GM12878 (cell line): ENCODE data around the gene SPPL2B.

Source experiments
- ATF2 ChIP-seq: IDR thresholded peaks from 2 replicates; pipeline ENCODE4 v1.6.1; 2012; ENCODE audit warnings: low read length, inconsistent platforms
- CBX3 ChIP-seq: fragments of 200-600 bp; sonication (generic); IDR thresholded peaks from 2 replicates; pipeline ENCODE4 v1.6.1; 2016; ENCODE audit warnings: low read depth, borderline replicate concordance
- CEBPB ChIP-seq, 2 experiments: fragments of 150-350 bp in 1 of 2; IDR thresholded peaks; 2 replicates each; pipeline ENCODE4 v1.6.1; 2012 to 2014; ENCODE audit warnings: low read depth in 2 of 2, low read length in 2 of 2, borderline replicate concordance in 1 of 2, inconsistent platforms in 1 of 2
- CTCF ChIP-seq, 3 experiments: IDR thresholded peaks in 2 of 3; conservative IDR thresholded peaks in 1 of 3; 2 replicates each; pipeline ENCODE4 v1.5.1; 2011; ENCODE audit warnings: low read depth in 3 of 3, low read length in 3 of 3, mild to moderate bottlenecking in 3 of 3, control low read depth in 2 of 3, moderate library complexity in 2 of 3, inconsistent platforms in 1 of 3, mixed read lengths in 1 of 3; ENCODE audit not compliant: control insufficient read depth in 2 of 3, insufficient read depth in 1 of 3; ENCODE audit errors: extremely low read depth in 1 of 3
- JUNB ChIP-seq: IDR thresholded peaks from 2 replicates; pipeline ENCODE4 v1.6.1; 2016; ENCODE audit warnings: antibody characterized with exemption, mild to moderate bottlenecking
- MAX ChIP-seq: IDR thresholded peaks from 2 replicates; pipeline ENCODE4 v1.6.1; 2012; ENCODE audit warnings: low read depth, low read length, improper control_type of control experiment
- SP1 ChIP-seq: IDR thresholded peaks from one replicate; pipeline ENCODE4 v1.6.1; 2011; ENCODE audit warnings: low read depth, low read length
- TBL1XR1 ChIP-seq: IDR thresholded peaks from 2 replicates; pipeline ENCODE4 v1.6.1; 2012; ENCODE audit warnings: low read depth, low read length, improper control_type of control experiment
- ZZZ3 ChIP-seq: IDR thresholded peaks from 2 replicates; pipeline ENCODE4 v1.6.1; 2011; ENCODE audit warnings: low read depth; ENCODE audit not compliant: control insufficient read depth, insufficient read length

GRCh38 chr19:2359992-2360685, 31.7 kb downstream of the SPPL2B start, which contains the start of gene TMPRSS9:
- TF ChIP-seq CTCF (IDR thresholded peaks at IDR 0.05 in 2 of 3, conservative IDR thresholded peaks at IDR 0.05 in 1 of 3; ENCODE audit: control insufficient read depth in 2 of 3, extremely low read depth in 1 of 3, insufficient read depth in 1 of 3, low read depth in 3 of 3, low read length in 3 of 3) (no peak), CBX3 (no peak), TBL1XR1 (no peak), JUNB (no peak), SP1 (no peak), CEBPB (IDR thresholded peaks at IDR 0.05; ENCODE audit: borderline replicate concordance in 1 of 2, low read depth in 2 of 2, low read length in 2 of 2) (no peak), MAX (no peak), ZZZ3 (no peak), ATF2 (no peak)
